NB4 (cell line): ENCODE data around the gene KIF3A.

ENCODE experiments used
- MYC ChIP-seq: IDR thresholded peaks from 2 replicates; pipeline ENCODE4 v1.6.1; 2011; ENCODE audit warnings: low read depth, low read length
- POLR2A ChIP-seq: IDR thresholded peaks from 2 replicates; pipeline ENCODE4 v1.6.1; 2011; ENCODE audit warnings: mild to moderate bottlenecking; ENCODE audit not compliant: insufficient read length; ENCODE audit errors: extremely low read depth
- TF ChIP-seq, protein P1 (sequence below): IDR thresholded peaks from one replicate; pipeline ENCODE4 v1.5.1; 2012; ENCODE audit warnings: low read depth, low read length
- TF ChIP-seq, protein P2 (sequence below): IDR thresholded peaks from 2 replicates; pipeline ENCODE4 v1.6.1; 2011; ENCODE audit warnings: low read depth, low read length

GRCh38 chr5:132655821-132656773 lies 81.2 kb downstream of the KIF3A start:
- TF ChIP-seq, protein P1, sequence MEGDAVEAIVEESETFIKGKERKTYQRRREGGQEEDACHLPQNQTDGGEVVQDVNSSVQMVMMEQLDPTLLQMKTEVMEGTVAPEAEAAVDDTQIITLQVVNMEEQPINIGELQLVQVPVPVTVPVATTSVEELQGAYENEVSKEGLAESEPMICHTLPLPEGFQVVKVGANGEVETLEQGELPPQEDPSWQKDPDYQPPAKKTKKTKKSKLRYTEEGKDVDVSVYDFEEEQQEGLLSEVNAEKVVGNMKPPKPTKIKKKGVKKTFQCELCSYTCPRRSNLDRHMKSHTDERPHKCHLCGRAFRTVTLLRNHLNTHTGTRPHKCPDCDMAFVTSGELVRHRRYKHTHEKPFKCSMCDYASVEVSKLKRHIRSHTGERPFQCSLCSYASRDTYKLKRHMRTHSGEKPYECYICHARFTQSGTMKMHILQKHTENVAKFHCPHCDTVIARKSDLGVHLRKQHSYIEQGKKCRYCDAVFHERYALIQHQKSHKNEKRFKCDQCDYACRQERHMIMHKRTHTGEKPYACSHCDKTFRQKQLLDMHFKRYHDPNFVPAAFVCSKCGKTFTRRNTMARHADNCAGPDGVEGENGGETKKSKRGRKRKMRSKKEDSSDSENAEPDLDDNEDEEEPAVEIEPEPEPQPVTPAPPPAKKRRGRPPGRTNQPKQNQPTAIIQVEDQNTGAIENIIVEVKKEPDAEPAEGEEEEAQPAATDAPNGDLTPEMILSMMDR: no peak
- TF ChIP-seq, protein P2, sequence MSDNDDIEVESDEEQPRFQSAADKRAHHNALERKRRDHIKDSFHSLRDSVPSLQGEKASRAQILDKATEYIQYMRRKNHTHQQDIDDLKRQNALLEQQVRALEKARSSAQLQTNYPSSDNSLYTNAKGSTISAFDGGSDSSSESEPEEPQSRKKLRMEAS: no peak
- TF ChIP-seq POLR2A: no peak
- no peak for TF ChIP-seq MYC
